GM19324 (cell line): ENCODE measurements around the gene STPG2.
A peak's percentile ranks its signal among the peaks of the same experiment; 100 is the strongest.
"Not testable (repeated sequence)": the region's sequence is repeated elsewhere in the genome, so short reads cannot be mapped to it uniquely, and the experiment has no call there.

Source experiments
- ATAC-seq: cut with Tn5 transposase; IDR thresholded peaks from one replicate; pipeline ENCODE4 v1.9.1; 2021; ENCODE audit warnings: mild to moderate bottlenecking, moderate library complexity; ENCODE audit not compliant: unreplicated experiment, low FRiP score

Gene STPG2

GRCh38 chr4:97656044-97656720 lies 487.1 kb downstream of the STPG2 start:
- no peak for ATAC-seq

GRCh38 chr4:97653701-97654100 lies 489.6 kb downstream of the STPG2 start:
- ATAC-seq, result no peak

- no peak for ATAC-seq
These were observed 496.3 kb downstream of the STPG2 start for GRCh38 chr4:97646997-97647396.

GRCh38 chr4:97645071-97645821 lies 498.0 kb downstream of the STPG2 start:
- ATAC-seq, result no peak

GRCh38 chr4:97643179-97643578 lies 500.1 kb downstream of the STPG2 start:
- ATAC-seq, result no peak

GRCh38 chr4:97639961-97640360 lies 503.3 kb downstream of the STPG2 start:
- ATAC-seq, result no peak

GRCh38 chr4:97633831-97634230 lies 509.4 kb downstream of the STPG2 start:
- not testable (repeated sequence) for ATAC-seq

GRCh38 chr4:97627750-97628149 lies 515.5 kb downstream of the STPG2 start:
- ATAC-seq, result no peak

- no peak for ATAC-seq
These were observed 519.1 kb downstream of the STPG2 start for GRCh38 chr4:97624204-97624603.

- no peak for ATAC-seq
These were observed 537.3 kb downstream of the STPG2 start for GRCh38 chr4:97605932-97606331.

- no peak for ATAC-seq
These were observed 550.0 kb downstream of the STPG2 start for GRCh38 chr4:97593248-97593647.

GRCh38 chr4:97590266-97590665 lies 553.0 kb downstream of the STPG2 start:
- ATAC-seq, result no peak

- ATAC-seq, result no peak
These were observed 553.6 kb downstream of the STPG2 start for GRCh38 chr4:97589481-97590196.

- no peak for ATAC-seq
These were observed 555.4 kb downstream of the STPG2 start for GRCh38 chr4:97587912-97588311.

- no peak for ATAC-seq
These were observed 558.0 kb downstream of the STPG2 start for GRCh38 chr4:97585274-97585673.

- ATAC-seq, result no peak
These were observed 560.4 kb downstream of the STPG2 start for GRCh38 chr4:97582890-97583289.

- ATAC-seq, result no peak
These were observed 566.3 kb downstream of the STPG2 start for GRCh38 chr4:97577004-97577403.

GRCh38 chr4:97560009-97560408 lies 583.3 kb downstream of the STPG2 start:
- ATAC-seq, result no peak

GRCh38 chr4:97558204-97558778 lies 585.0 kb downstream of the STPG2 start:
- ATAC-seq, result no peak

GRCh38 chr4:97550637-97551036 lies 592.6 kb downstream of the STPG2 start:
- ATAC-seq, result not testable (repeated sequence)

- ATAC-seq, result peak; percentile 53
These were observed 594.2 kb downstream of the STPG2 start for GRCh38 chr4:97548943-97549583.
